HEK293 (cell line): ENCODE results near the gene COA3.

Experiments
- CTCF ChIA-PET: fragments of 350-600 bp; formaldehyde crosslinking; extraction: SDS; loops from one replicate; lab custom pipeline; 2021; ENCODE audit warnings: antibody characterized with exemption; lab: Yijun Ruan, JAX
- POLR2A ChIA-PET: fragments of 300-600 bp; formaldehyde crosslinking; extraction: SDS; loops from one replicate; lab custom pipeline; 2020; ENCODE audit warnings: antibody characterized with exemption, inconsistent platforms; lab: Yijun Ruan, JAX
- H3K27ac ChIP-seq: fragments of 200-500 bp; sonication (Bioruptor generic); 2 replicates; pipeline ENCODE4 v1.5.1; 2014; ENCODE audit warnings: low read depth, low read length, control low read depth, inconsistent platforms; ENCODE audit errors: extremely low read depth
- H3K36me3 ChIP-seq, 2 experiments: fragments of 200-500 bp in 1 of 2; sonication (Bioruptor generic) in 1 of 2; 1 replicate in 1 of 2; 2 replicates in 1 of 2; pipeline ENCODE4 v1.5.1; 2014 to 2017; ENCODE audit warnings: inconsistent platforms in 2 of 2, low read length in 2 of 2; ENCODE audit not compliant: control insufficient read depth in 2 of 2, insufficient read depth in 1 of 2
- H3K4me1 ChIP-seq: fragments of 200-500 bp; sonication (Bioruptor generic); 2 replicates; pipeline ENCODE4 v1.5.1; 2014; ENCODE audit warnings: mild to moderate bottlenecking, low read length, inconsistent platforms; ENCODE audit not compliant: control insufficient read depth, insufficient read depth
- H3K4me3 ChIP-seq: 2 replicates; pipeline ENCODE4 v1.5.1; 2011; ENCODE audit warnings: low read depth, mild to moderate bottlenecking, control low read depth, low read length, moderate library complexity
- H3K9me3 ChIP-seq: fragments of 200-500 bp; sonication (Bioruptor generic); 2 replicates; pipeline ENCODE4 v1.5.1; 2014; ENCODE audit warnings: low read depth, low read length, inconsistent platforms; ENCODE audit not compliant: control insufficient read depth, insufficient read depth
- KLF16 ChIP-seq: fragments of 450-650 bp; formaldehyde crosslinking; IDR thresholded peaks from 2 replicates; pipeline ENCODE4 v1.5.1; 2017; ENCODE audit warnings: missing biosample characterization, missing genetic modification characterization
- MEIS1 ChIP-seq: sonication (generic); formaldehyde crosslinking; IDR thresholded peaks from 2 replicates; pipeline ENCODE4 v1.8.1; 2022; ENCODE audit warnings: missing genetic modification reagents, mild to moderate bottlenecking, borderline replicate concordance
- ZBTB20 ChIP-seq: fragments of 450-650 bp; formaldehyde crosslinking; IDR thresholded peaks from 2 replicates; pipeline ENCODE4 v1.5.1; 2016; ENCODE audit warnings: missing biosample characterization, missing genetic modification characterization
- ZBTB8A ChIP-seq: fragments of 450-650 bp; formaldehyde crosslinking; IDR thresholded peaks from 2 replicates; pipeline ENCODE4 v1.5.1; 2016; ENCODE audit warnings: missing biosample characterization, missing genetic modification characterization
- ZFP41 ChIP-seq: fragments of 450-650 bp; formaldehyde crosslinking; IDR thresholded peaks from 2 replicates; pipeline ENCODE4 v1.5.1; 2016; ENCODE audit warnings: missing biosample characterization, missing genetic modification characterization, borderline replicate concordance
- ZIC2 ChIP-seq: fragments of 450-650 bp; formaldehyde crosslinking; IDR thresholded peaks from 2 replicates; pipeline ENCODE4 v1.5.1; 2016; ENCODE audit warnings: missing biosample characterization, missing genetic modification characterization
- ZNF114 ChIP-seq: fragments of 450-650 bp; formaldehyde crosslinking; IDR thresholded peaks from 2 replicates; pipeline ENCODE4 v1.5.0; 2017; ENCODE audit warnings: missing biosample characterization, missing genetic modification characterization
- ZNF157 ChIP-seq: fragments of 450-650 bp; formaldehyde crosslinking; IDR thresholded peaks from 2 replicates; pipeline ENCODE4 v1.5.1; 2016; ENCODE audit warnings: missing biosample characterization, missing genetic modification characterization
- ZNF239 ChIP-seq: fragments of 450-650 bp; formaldehyde crosslinking; IDR thresholded peaks from 2 replicates; pipeline ENCODE4 v1.5.1; 2016; ENCODE audit warnings: missing biosample characterization, missing genetic modification characterization
- ZNF311 ChIP-seq: fragments of 450-650 bp; formaldehyde crosslinking; IDR thresholded peaks from 2 replicates; pipeline ENCODE4 v1.5.1; 2017; ENCODE audit warnings: missing biosample characterization, missing genetic modification characterization, borderline replicate concordance
- ZNF624 ChIP-seq: fragments of 450-650 bp; formaldehyde crosslinking; IDR thresholded peaks from 2 replicates; pipeline ENCODE4 v1.5.1; 2017; ENCODE audit warnings: missing biosample characterization, missing genetic modification characterization
- ZNF629 ChIP-seq: fragments of 450-650 bp; formaldehyde crosslinking; IDR thresholded peaks from 2 replicates; pipeline ENCODE4 v1.5.1; 2017; ENCODE audit warnings: missing biosample characterization, missing genetic modification characterization
- ZNF701 ChIP-seq: fragments of 450-650 bp; formaldehyde crosslinking; IDR thresholded peaks from 2 replicates; pipeline ENCODE4 v1.5.1; 2016; ENCODE audit warnings: missing biosample characterization, missing genetic modification characterization
- ZSCAN30 ChIP-seq: fragments of 450-650 bp; IDR thresholded peaks from 2 replicates; pipeline ENCODE4 v1.5.1; 2018; ENCODE audit warnings: missing biosample characterization, mild to moderate bottlenecking, missing genetic modification characterization, moderate library complexity
- TF ChIP-seq, protein P1 (sequence below): fragments of 450-650 bp; formaldehyde crosslinking; IDR thresholded peaks from 2 replicates; pipeline ENCODE4 v1.5.1; 2016; ENCODE audit warnings: missing biosample characterization, missing genetic modification characterization

COA3 gene

DNA sequence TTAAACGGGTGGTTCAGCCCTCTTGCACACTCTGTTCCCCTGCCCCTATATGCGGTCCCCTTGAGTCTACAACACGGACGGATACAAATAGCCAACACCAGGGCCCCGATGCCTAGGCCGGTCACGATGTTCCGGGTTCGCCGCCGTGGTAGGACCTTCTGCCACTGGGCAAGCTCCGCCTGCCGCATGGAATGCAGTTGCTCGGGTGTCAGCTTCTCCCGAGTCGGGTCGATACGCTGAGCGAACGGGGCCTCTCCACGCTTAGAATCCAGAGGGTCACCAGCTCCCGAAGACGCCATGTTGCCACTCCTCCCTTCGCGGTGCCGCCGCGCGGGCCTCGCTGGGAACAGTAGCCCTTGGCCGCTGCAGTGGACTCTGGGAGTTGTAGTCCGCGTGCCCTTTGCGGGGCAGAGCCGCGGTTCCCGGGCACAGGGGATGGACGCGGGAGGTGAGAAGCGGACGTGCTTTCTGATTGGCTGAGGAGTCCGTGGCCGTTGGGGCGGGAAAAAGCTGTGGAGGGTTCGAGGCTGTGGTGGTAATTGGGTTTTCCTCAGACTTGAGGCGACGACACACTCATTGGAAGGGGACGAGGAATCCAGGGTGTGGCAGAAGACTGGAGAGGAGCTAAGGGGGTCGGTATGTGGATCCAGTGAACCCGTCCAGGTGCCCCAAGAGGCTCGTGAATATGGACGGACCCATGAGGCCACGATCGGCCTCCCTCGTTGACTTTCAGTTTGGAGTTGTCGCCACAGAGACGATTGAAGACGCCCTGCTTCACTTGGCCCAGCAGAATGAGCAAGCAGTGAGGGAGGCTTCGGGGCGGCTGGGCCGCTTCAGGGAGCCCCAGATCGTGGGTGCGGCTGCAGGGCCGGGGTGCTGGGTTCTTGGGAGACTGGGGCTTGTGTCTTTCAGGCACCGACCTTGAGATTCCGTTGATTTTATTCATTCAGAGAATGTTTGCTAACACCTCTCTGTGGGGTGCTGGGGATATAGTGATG lies at the start of gene COA3, which contains the start of gene CNTD1 (continued):
- TF ChIP-seq, protein P1, sequence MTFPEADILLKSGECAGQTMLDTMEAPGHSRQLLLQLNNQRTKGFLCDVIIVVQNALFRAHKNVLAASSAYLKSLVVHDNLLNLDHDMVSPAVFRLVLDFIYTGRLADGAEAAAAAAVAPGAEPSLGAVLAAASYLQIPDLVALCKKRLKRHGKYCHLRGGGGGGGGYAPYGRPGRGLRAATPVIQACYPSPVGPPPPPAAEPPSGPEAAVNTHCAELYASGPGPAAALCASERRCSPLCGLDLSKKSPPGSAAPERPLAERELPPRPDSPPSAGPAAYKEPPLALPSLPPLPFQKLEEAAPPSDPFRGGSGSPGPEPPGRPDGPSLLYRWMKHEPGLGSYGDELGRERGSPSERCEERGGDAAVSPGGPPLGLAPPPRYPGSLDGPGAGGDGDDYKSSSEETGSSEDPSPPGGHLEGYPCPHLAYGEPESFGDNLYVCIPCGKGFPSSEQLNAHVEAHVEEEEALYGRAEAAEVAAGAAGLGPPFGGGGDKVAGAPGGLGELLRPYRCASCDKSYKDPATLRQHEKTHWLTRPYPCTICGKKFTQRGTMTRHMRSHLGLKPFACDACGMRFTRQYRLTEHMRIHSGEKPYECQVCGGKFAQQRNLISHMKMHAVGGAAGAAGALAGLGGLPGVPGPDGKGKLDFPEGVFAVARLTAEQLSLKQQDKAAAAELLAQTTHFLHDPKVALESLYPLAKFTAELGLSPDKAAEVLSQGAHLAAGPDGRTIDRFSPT (tag by site-specific recombination): peak; percentile 93
- TF ChIP-seq ZNF311 (tag by site-specific recombination) (no peak), KLF16 (tag by site-specific recombination) (peak; percentile 83), ZNF157 (no peak), ZNF114 (tag by site-specific recombination) (no peak), ZNF629 (peak; percentile 41; the same call in 1 of the 2 replicates), MEIS1 (CRISPR knock-in tag) (no peak), ZNF239 (tag by site-specific recombination) (no peak)

DNA sequence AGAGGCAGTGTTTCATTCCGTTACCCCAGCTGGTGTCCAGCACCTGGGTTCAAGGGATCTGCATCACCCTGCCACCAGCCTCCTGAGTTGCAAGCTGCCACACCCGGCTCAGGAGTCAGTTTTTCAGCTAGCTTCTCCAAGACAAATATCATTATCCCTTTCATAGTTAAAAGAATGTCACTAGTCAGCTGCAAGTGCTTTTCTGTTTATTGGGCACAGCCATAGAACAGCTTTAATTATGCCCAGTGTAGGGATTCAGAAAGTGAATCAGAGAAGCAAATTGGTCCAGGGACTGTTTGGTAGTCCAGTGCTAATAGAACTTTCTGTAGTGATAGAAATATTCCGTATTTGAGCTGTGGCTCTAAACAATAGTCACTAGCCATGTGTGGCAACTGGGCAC lies 49.6 kb upstream of the COA3 start:
- no peaks in the 10 kb centered on the region for H3K9me3 ChIP-seq
- POLR2A ChIA-PET: interaction anchor here (0.5 to 2.0 kb wide), 11 partner anchors 9 to 553 kb away, joined by 3 to 7 read pairs (median 4); partner anchors contain the start of genes BECN1, PSME3, RPL27 and TUBG1
- TF ChIP-seq ZBTB20 (tag by site-specific recombination): no peak
- TF ChIP-seq, all 188 proteins: peak for 0
- no peak overlapping the region for H3K27ac ChIP-seq
- no peaks in the 10 kb centered on the region for H3K4me1 ChIP-seq
- CTCF ChIA-PET: interaction anchor here (0.5 to 1.4 kb wide), 8 partner anchors 81 to 546 kb away, joined by 3 to 8 read pairs (median 3); partner anchors contain the start of genes PSMC3IP and RPL27
- peaks cover 0 to 31% of the 10 kb centered on the region in 2 experiments; a peak in 1 of 3 replicates for H3K36me3 ChIP-seq
- H3K4me3 ChIP-seq: no peak overlapping the region

DNA sequence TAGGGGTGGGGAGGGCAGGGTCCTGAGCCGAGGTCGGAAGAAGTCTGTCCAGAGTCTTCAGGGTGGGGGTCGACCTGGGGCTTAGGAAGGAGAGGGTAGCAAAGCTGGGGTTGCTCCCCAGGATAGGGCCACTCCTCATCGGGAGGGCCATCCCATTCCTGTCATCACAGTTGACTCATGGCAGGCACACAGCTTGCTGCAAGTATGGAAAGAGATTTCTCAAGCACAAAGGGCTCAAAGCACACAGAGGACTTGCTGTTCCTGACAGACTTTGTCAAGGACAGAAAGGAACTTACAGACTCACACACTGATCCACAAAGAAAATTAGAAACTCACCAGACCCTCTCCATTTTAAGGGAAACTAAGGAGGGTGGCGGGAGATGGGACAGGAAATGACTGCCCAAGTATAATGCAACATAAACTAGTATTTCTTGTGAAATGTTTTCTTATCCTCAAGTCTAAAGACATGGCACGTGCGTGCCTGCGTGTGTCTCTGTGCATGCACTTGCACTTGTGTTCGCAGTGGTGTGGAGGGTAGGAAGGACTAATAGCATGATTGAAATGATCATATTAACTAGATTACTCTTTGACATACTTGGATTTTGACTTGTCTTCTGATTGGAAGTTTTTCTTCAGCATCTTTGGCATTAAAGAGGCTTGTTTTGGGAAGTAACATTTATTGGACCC lies 48.2 kb upstream of the COA3 start:
- H3K9me3 ChIP-seq: no peaks in the 10 kb centered on the region
- peaks cover 1 to 44% of the 10 kb centered on the region in 2 experiments; a peak in 2 of 3 replicates for H3K36me3 ChIP-seq
- H3K27ac ChIP-seq: no peak overlapping the region
- no peak overlapping the region for H3K4me3 ChIP-seq
- TF ChIP-seq ZSCAN30 (tag by site-specific recombination): no peak
- TF ChIP-seq ZBTB8A (tag by site-specific recombination): no peak
- TF ChIP-seq ZIC2 (tag by site-specific recombination): peak; percentile 38; the same call in 1 of the 2 replicates
- no peak for TF ChIP-seq ZFP41 (tag by site-specific recombination)
- ChIA-PET CTCF (interaction anchor here (0.6 to 5.4 kb wide), 4 partner anchors 72 to 269 kb away, joined by 3 to 81 read pairs (median 28); partner anchors contain the start of gene PSMC3IP), POLR2A (interaction anchor here (0.7 to 4.7 kb wide), 7 partner anchors 13 to 152 kb away, joined by 3 to 25 read pairs (median 5); partner anchors contain the start of genes BECN1, PSME3, RPL27 and VPS25)
- H3K4me1 ChIP-seq: no peaks in the 10 kb centered on the region

DNA sequence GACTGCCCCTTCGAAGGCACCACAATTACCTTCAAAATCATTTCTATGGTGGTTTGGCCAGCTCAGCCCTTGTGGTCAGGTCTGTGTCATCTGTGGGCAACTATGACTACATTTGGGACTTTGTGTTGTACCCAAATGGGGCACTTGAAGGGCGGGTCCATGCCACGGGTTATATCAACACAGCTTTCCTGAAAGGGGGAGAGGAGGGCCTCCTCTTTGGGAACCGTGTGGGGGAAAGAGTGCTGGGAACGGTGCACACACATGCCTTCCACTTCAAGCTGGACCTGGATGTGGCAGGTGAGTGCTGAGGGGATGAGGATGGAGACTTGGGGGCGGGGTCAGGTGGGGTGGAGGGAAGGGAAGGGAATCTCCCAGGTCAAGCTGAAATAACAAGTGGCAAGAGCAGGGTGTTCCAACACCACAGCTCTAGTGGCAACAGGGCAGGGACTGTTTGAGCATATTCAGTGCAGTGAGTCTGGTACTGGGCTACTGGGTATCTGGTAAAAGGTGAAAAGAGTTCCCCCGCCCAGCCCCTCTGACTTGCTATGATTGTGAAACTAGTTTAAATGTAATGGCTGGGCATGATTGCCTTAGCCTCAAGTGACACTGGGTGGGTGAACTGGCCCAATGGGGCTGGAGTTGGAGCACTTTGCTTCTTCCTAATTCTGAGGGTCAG lies 47.6 kb upstream of the COA3 start:
- no peak overlapping the region for H3K4me3 ChIP-seq
- peaks cover 8 to 51% of the 10 kb centered on the region in 2 experiments for H3K36me3 ChIP-seq
- ChIA-PET CTCF (interaction anchor here (0.5 to 5.4 kb wide), 6 partner anchors 71 to 178 kb away, joined by 3 to 81 read pairs (median 9); partner anchors contain the start of gene RPL27), POLR2A (interaction anchor here (0.6 to 4.7 kb wide), 5 partner anchors 13 to 152 kb away, joined by 4 to 25 read pairs (median 6); partner anchors contain the start of genes BECN1, PSME3, RPL27 and VPS25)
- no peaks in the 10 kb centered on the region for H3K9me3 ChIP-seq
- H3K4me1 ChIP-seq: no peaks in the 10 kb centered on the region
- no peak for TF ChIP-seq ZNF701 (tag by site-specific recombination)
- TF ChIP-seq ZNF624 (tag by site-specific recombination): no peak
- H3K27ac ChIP-seq: no peak overlapping the region
